Nephron progenitor cell (in vitro differentiated cells): ENCODE measurements around the gene SFN.
A peak's percentile ranks its signal among the peaks of the same experiment; 100 is the strongest.

Experiments
- DNase-seq: peaks from one replicate; pipeline ENCODE4 v3.0.0; 2021
- H3K27ac Mint-ChIP-seq: 2 replicates; pipeline ENCODE4 v1.8.0; 2021; ENCODE audit warnings: mild to moderate bottlenecking, moderate library complexity, mixed read lengths
- H3K27me3 Mint-ChIP-seq: 2 replicates; pipeline ENCODE4 v1.8.0; 2021; ENCODE audit warnings: mild to moderate bottlenecking, low read depth, mixed read lengths; ENCODE audit not compliant: poor library complexity
- H3K36me3 Mint-ChIP-seq: 2 replicates; pipeline ENCODE4 v1.8.0; 2021; ENCODE audit warnings: low read depth, mixed read lengths
- H3K4me1 Mint-ChIP-seq: 2 replicates; pipeline ENCODE4 v1.8.0; 2021; ENCODE audit warnings: mixed read lengths
- H3K4me3 Mint-ChIP-seq: 2 replicates; pipeline ENCODE4 v1.8.0; 2021; ENCODE audit warnings: mild to moderate bottlenecking, moderate library complexity, mixed read lengths
- H3K9me3 Mint-ChIP-seq: 2 replicates; pipeline ENCODE4 v1.8.0; 2021; ENCODE audit warnings: mild to moderate bottlenecking, moderate library complexity, mixed read lengths
- TF ChIP-seq, protein P1 (sequence below): fragments of 200-600 bp; sonication (generic); IDR thresholded peaks from 2 replicates; pipeline ENCODE4 v1.5.0; 2021; ENCODE audit warnings: antibody characterized with exemption

The SFN gene

GRCh38 chr1:26854906-26855305 is 8.0 kb upstream of the SFN start:
- Mint-ChIP-seq H3K4me1 (peaks cover 64% of the 10 kb centered on the region), H3K27ac (no peak overlapping the region), H3K4me3 (no peak overlapping the region), H3K9me3 (no peaks in the 10 kb centered on the region), H3K36me3 (peaks cover 28% of the 10 kb centered on the region), H3K27me3 (no peaks in the 10 kb centered on the region)
- TF ChIP-seq, protein P1, sequence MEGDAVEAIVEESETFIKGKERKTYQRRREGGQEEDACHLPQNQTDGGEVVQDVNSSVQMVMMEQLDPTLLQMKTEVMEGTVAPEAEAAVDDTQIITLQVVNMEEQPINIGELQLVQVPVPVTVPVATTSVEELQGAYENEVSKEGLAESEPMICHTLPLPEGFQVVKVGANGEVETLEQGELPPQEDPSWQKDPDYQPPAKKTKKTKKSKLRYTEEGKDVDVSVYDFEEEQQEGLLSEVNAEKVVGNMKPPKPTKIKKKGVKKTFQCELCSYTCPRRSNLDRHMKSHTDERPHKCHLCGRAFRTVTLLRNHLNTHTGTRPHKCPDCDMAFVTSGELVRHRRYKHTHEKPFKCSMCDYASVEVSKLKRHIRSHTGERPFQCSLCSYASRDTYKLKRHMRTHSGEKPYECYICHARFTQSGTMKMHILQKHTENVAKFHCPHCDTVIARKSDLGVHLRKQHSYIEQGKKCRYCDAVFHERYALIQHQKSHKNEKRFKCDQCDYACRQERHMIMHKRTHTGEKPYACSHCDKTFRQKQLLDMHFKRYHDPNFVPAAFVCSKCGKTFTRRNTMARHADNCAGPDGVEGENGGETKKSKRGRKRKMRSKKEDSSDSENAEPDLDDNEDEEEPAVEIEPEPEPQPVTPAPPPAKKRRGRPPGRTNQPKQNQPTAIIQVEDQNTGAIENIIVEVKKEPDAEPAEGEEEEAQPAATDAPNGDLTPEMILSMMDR: no peak
- no peak for DNase-seq

DNA sequence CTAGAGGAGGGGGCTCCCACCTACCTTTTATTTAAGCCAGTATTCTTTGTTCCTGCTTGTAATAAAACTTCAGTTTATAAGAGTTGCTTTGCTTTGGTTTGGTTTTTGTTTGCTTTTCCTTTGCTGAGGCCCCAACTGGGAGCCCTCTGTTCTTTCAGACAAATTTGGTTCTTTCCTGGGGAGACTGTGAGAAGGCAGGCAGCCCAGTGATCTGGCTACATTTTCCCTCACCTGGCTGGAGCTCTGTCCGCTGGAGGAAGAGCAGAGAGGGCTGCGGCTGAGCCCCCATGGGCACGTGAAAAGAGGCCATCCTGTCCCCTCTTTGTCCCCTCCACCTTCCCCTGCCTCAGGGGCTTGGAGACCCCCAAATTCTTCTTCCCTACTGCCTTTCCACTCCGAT is 7.3 kb upstream of the SFN start:
- TF ChIP-seq, protein P1: no peak
- Mint-ChIP-seq H3K27me3 (no peaks in the 10 kb centered on the region), H3K27ac (peak overlapping the region; percentile 85), H3K9me3 (no peaks in the 10 kb centered on the region), H3K4me3 (no peak overlapping the region), H3K36me3 (peaks cover 23% of the 10 kb centered on the region), H3K4me1 (peaks cover 57% of the 10 kb centered on the region)
- no peak for DNase-seq

DNA sequence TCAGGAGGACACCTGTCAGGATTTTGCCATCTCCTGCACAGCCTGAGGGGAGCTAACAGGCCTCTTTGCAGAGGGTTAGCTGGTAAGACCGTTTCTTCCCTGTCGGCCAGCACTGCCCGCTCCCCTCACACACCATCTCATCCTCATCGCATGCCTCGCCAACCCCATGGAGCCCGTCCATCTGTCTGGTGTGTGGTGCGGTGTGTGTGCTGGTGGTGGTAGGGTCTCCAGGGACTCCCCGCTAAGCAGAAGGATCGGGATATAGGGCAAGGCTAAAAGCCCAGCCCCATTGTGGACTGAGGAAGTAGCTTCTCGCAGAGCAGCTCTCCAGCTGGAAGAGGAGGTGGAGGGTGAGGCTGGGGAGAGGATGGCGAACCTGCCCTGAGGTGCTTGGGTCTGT is 6.8 kb upstream of the SFN start:
- TF ChIP-seq, protein P1: no peak
- DNase-seq: no peak
- H3K27ac Mint-ChIP-seq: peak overlapping the region; percentile 85
- no peak overlapping the region for H3K4me3 Mint-ChIP-seq
- H3K36me3 Mint-ChIP-seq: peaks cover 20% of the 10 kb centered on the region
- H3K27me3 Mint-ChIP-seq: peaks cover 1% of the 10 kb centered on the region
- H3K4me1 Mint-ChIP-seq: peaks cover 54% of the 10 kb centered on the region
- H3K9me3 Mint-ChIP-seq: no peaks in the 10 kb centered on the region

- H3K4me1 Mint-ChIP-seq: peaks cover 54% of the 10 kb centered on the region
Observed at GRCh38 chr1:26856604-26857469, 6.1 kb upstream of the SFN start.

GRCh38 chr1:26857473-26858060 is 5.4 kb upstream of the SFN start:
- peaks cover 6% of the 10 kb centered on the region for H3K36me3 Mint-ChIP-seq
- H3K4me3 Mint-ChIP-seq: no peak overlapping the region
- no peak for DNase-seq
- H3K9me3 Mint-ChIP-seq: no peaks in the 10 kb centered on the region
- peaks cover 54% of the 10 kb centered on the region for H3K4me1 Mint-ChIP-seq
- TF ChIP-seq, protein P1: no peak
- H3K27ac Mint-ChIP-seq: peak overlapping the region; percentile 65
- peaks cover 3% of the 10 kb centered on the region for H3K27me3 Mint-ChIP-seq

More at GRCh38 chr1:26856604-26857469, 6.1 kb upstream of the SFN start:
- Mint-ChIP-seq H3K27me3 (peaks cover 3% of the 10 kb centered on the region), H3K27ac (no peak overlapping the region), H3K36me3 (peaks cover 14% of the 10 kb centered on the region), H3K9me3 (no peaks in the 10 kb centered on the region), H3K4me3 (no peak overlapping the region)
- no peak for DNase-seq
- TF ChIP-seq, protein P1: no peak
